Measurements from ENCODE around the gene TMTC1.

- no peak for TF ChIP-seq EP300 (IDR thresholded peaks at IDR 0.05; ENCODE audit: borderline replicate concordance)
- TF ChIP-seq REST (IDR thresholded peaks at IDR 0.05; ENCODE audit: low read depth), result no peak
- TF ChIP-seq USF1 (IDR thresholded peaks at IDR 0.05), result no peak
- no peak for TF ChIP-seq MAX (IDR thresholded peaks at IDR 0.05)
- no peak for TF ChIP-seq YY1 (IDR thresholded peaks at IDR 0.05; ENCODE audit: low read depth)
- TF ChIP-seq NFIC (IDR thresholded peaks at IDR 0.05), result no peak
Measured at GRCh38 chr12:29565727-29566126, 218.0 kb downstream of the TMTC1 start.
